B cell (primary cell): ENCODE data around the gene MEIOB. TPM values are rescaled to one million over a fixed set of nuclear protein-coding genes. Genes with fewer than 3 reads are reported as not detected.

Experiments
- ATAC-seq: fragments of 200-7000 bp; cut with Tn5 transposase; one replicate; pipeline ENCODE4 v1.10.0; 2021; ENCODE audit warnings: low read depth, mild to moderate bottlenecking, moderate number of reproducible peaks, moderate library complexity
- CTCF ChIA-PET: fragments of 350-600 bp; sonication (Branson Sonifier 250); formaldehyde crosslinking; loops from one replicate; lab custom pipeline; 2021; ENCODE audit warnings: antibody characterized with exemption, inconsistent platforms; lab: Charles Lee
- POLR2A ChIA-PET: fragments of 350-600 bp; sonication (Branson Sonifier 250); formaldehyde crosslinking; loops from one replicate; lab custom pipeline; 2021; ENCODE audit warnings: antibody characterized with exemption; lab: Charles Lee
- DNase-seq: peaks from one replicate; pipeline ENCODE4 v3.0.0; 2013
- H2AFZ ChIP-seq: 2 replicates; pipeline ENCODE4 v1.6.1; 2012; ENCODE audit warnings: mild to moderate bottlenecking, low read depth, low read length; ENCODE audit not compliant: insufficient read depth, poor library complexity, severe bottlenecking
- H3K27ac ChIP-seq, 2 donors: 1 replicate in 1 of 2; 2 replicates in 1 of 2; pipeline ENCODE4 v1.5.1; 2012 to 2013; ENCODE audit warnings: low read length in 2 of 2, mild to moderate bottlenecking in 2 of 2, moderate library complexity in 1 of 2
- H3K27me3 ChIP-seq, 4 experiments: fragments of 200-600 bp in 1 of 4; sonication (generic) in 1 of 4; replicated peaks in 1 of 4; 1 replicate in 2 of 4; 2 replicates in 2 of 4; pipeline versions ENCODE4 v1.6.1 to v1.7.0; 2013 to 2016; ENCODE audit warnings: low read length in 3 of 4, mild to moderate bottlenecking in 2 of 4, mixed read lengths in 1 of 4, moderate library complexity in 1 of 4; ENCODE audit not compliant: insufficient read depth in 4 of 4, control insufficient read depth in 3 of 4; ENCODE audit errors: control extremely low read depth in 1 of 4
- H3K36me3 ChIP-seq, 2 experiments: replicated peaks in 1 of 2; 1 replicate in 1 of 2; 2 replicates in 1 of 2; pipeline versions ENCODE4 v1.6.1 to v1.7.1; 2013; ENCODE audit warnings: low read length in 1 of 2; ENCODE audit not compliant: insufficient read depth in 2 of 2, control insufficient read depth in 1 of 2; ENCODE audit errors: control extremely low read depth in 1 of 2, extremely low read depth in 1 of 2
- H3K4me1 ChIP-seq, 2 donors: fragments of 200-600 bp in 1 of 2; sonication (generic) in 1 of 2; 1 replicate in 1 of 2; 2 replicates in 1 of 2; pipeline versions ENCODE4 v1.5.1 to v1.6.1; 2013 to 2017; ENCODE audit warnings: low read length in 2 of 2; ENCODE audit not compliant: control insufficient read depth in 2 of 2, insufficient read depth in 2 of 2
- H3K4me2 ChIP-seq: replicated peaks from 2 replicates; pipeline ENCODE3; 2012; ENCODE audit warnings: mild to moderate bottlenecking, low read depth, low read length; ENCODE audit not compliant: poor library complexity, severe bottlenecking
- H3K4me3 ChIP-seq, 5 experiments: fragments of 200-600 bp in 1 of 5; sonication (generic) in 1 of 5; 1 replicate in 3 of 5; 2 replicates in 2 of 5; pipeline versions ENCODE4 v1.5.1 to v1.7.0; 2011 to 2016; ENCODE audit warnings: low read length in 4 of 5, mild to moderate bottlenecking in 4 of 5, low read depth in 2 of 5, control low read depth in 1 of 5, moderate library complexity in 1 of 5; ENCODE audit not compliant: insufficient read depth in 1 of 5; ENCODE audit errors: control extremely low read depth in 1 of 5, extremely low read depth in 1 of 5
- H3K79me2 ChIP-seq: fragments of 200-600 bp; sonication (generic); one replicate; pipeline ENCODE4 v1.6.0; 2016; ENCODE audit warnings: low read length; ENCODE audit not compliant: control insufficient read depth, insufficient read depth
- H3K9ac ChIP-seq: fragments of 200-600 bp; sonication (generic); 2 replicates; pipeline ENCODE4 v1.6.1; 2017; ENCODE audit warnings: mild to moderate bottlenecking, low read length, moderate library complexity
- H3K9me3 ChIP-seq, 3 donors: one replicate each; pipeline versions ENCODE4 v1.6.1 to v1.7.1; 2013; ENCODE audit warnings: low read length in 2 of 3; ENCODE audit not compliant: control insufficient read depth in 2 of 3, insufficient read depth in 1 of 3; ENCODE audit errors: control extremely low read depth in 1 of 3
- H4K20me1 ChIP-seq: 2 replicates; pipeline ENCODE4 v1.6.0; 2012; ENCODE audit warnings: mild to moderate bottlenecking, low read length; ENCODE audit not compliant: insufficient read depth, control insufficient read depth, poor library complexity, severe bottlenecking
- H3K27ac Mint-ChIP-seq: one replicate; pipeline ENCODE4 v1.8.0; 2021; ENCODE audit warnings: mixed read lengths
- H3K27me3 Mint-ChIP-seq: one replicate; pipeline ENCODE4 v1.8.0; 2021; ENCODE audit warnings: mixed read lengths
- H3K4me1 Mint-ChIP-seq: one replicate; pipeline ENCODE4 v1.8.0; 2021; ENCODE audit warnings: mixed read lengths
- H3K4me3 Mint-ChIP-seq: one replicate; pipeline ENCODE4 v1.8.0; 2021; ENCODE audit warnings: mixed read lengths
- H3K9me3 Mint-ChIP-seq: one replicate; pipeline ENCODE4 v1.8.0; 2022; ENCODE audit warnings: mixed read lengths; ENCODE audit not compliant: insufficient read depth
- EZH2 ChIP-seq: IDR thresholded peaks from 2 replicates; pipeline ENCODE4 v1.6.1; 2012; ENCODE audit warnings: borderline replicate concordance, low read depth, mild to moderate bottlenecking, moderate library complexity, low read length; ENCODE audit not compliant: insufficient read depth, poor library complexity, severe bottlenecking
- WGBS: methylation state at CpG from one replicate; pipeline ENCODE4 v1.1.5; 2013; ENCODE audit warnings: missing lambda C conversion rate; ENCODE audit not compliant: insufficient coverage; 5-methylcytosine and 5-hydroxymethylcytosine counted together
- intact Hi-C: fragments of 100-400 bp; cut with micrococcal nuclease; formaldehyde crosslinking; loops from one replicate; pipeline ENCODE4 v1.10.0; 2022
- polyA plus RNA-seq: library from polyadenylated mRNA; depleted of rRNA; stranded (reverse); fragments of >200 nt; gene quantifications from 2 replicates; pipeline ENCODE4 v1.2.3, GENCODE V29; 2012
- total RNA-seq, 2 donors: library from RNA; stranded (reverse); fragments of 120-200 nt in 1 of 2; gene quantifications; 1 replicate in 1 of 2; 2 replicates in 1 of 2; pipeline versions ENCODE4 v1.2.3 to v1.2.4, GENCODE V29; 2013 to 2022
- TF ChIP-seq, protein P1 (sequence below): fragments of 200-600 bp; IDR thresholded peaks from one replicate; pipeline ENCODE4 v1.8.0; 2022; ENCODE audit warnings: antibody characterized with exemption, mild to moderate bottlenecking

The MEIOB gene
- total and polyA plus RNA-seq, 2 donors (not counting 1 experiment from before 2014, with no cell fraction given) = not detected

DNA sequence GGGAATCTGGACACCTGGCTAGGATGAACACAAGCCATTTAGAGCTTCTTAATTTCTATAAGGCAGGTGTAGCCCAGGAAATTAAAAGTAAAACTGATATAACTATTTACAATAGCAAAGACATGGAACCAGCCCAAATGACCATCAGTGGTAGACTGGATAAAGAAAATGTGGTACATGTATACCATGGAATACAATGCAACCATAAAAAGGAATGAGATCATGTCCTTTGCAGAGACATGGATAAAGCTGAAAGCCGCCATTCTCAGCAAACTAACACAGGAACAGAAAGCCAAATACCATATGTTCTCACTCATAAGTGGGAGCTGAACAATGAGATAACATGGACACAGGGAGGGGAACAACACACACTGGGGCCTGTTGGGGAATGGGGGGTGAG is 25.5 kb downstream of the MEIOB start:
- POLR2A ChIA-PET = interaction anchor here (0.6 kb wide), 1 partner anchor 595 kb away, joined by 3 read pairs; no protein-coding TSS in a partner anchor

DNA sequence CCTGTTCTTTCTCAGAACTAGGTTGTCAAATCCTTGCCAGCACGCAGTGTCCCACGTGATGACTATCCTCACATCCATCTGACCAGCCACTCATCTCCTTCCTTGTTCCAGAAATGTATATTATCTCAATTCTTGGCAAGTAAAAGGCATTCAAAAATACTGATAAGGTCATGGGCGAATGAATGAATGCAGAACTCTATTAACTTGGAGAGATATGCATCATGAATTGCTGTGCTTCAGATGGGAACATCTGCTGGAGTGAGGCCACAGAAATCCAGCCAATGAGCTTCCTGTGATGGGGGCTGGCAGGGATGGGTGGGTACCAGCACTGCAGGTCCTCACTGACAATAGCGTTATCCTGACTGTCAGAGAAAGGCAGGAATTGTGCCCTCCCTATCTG is 26.0 kb downstream of the MEIOB start:
- DNase-seq (no peak), ATAC-seq (no peak)
- Mint-ChIP-seq H3K9me3 (no peaks in the 10 kb centered on the region), H3K4me3 (no peak overlapping the region), H3K27ac (no peak overlapping the region), H3K4me1 (no peaks in the 10 kb centered on the region), H3K27me3 (peaks cover 18% of the 10 kb centered on the region)
- Histone ChIP-seq H3K9ac (no peak overlapping the region), H3K4me1 (no peaks in the 10 kb centered on the region), H3K79me2 (no peaks in the 10 kb centered on the region), H3K36me3 (no peaks in the 10 kb centered on the region), H3K4me3 (no peak overlapping the region), H3K9me3 (no peaks in the 10 kb centered on the region), H3K27ac (no peak overlapping the region), H3K4me2 (no peak overlapping the region), H4K20me1 (no peaks in the 10 kb centered on the region), H3K27me3 (peaks cover 0 to 4% (median 1%) of the 10 kb centered on the region in 4 experiments), H2AFZ (no peak overlapping the region)
- intact Hi-C loops = no loop called here
- POLR2A ChIA-PET = interaction anchor here (0.6 kb wide), 1 partner anchor 594 kb away, joined by 3 read pairs; no protein-coding TSS in a partner anchor
- TF ChIP-seq, protein P1, sequence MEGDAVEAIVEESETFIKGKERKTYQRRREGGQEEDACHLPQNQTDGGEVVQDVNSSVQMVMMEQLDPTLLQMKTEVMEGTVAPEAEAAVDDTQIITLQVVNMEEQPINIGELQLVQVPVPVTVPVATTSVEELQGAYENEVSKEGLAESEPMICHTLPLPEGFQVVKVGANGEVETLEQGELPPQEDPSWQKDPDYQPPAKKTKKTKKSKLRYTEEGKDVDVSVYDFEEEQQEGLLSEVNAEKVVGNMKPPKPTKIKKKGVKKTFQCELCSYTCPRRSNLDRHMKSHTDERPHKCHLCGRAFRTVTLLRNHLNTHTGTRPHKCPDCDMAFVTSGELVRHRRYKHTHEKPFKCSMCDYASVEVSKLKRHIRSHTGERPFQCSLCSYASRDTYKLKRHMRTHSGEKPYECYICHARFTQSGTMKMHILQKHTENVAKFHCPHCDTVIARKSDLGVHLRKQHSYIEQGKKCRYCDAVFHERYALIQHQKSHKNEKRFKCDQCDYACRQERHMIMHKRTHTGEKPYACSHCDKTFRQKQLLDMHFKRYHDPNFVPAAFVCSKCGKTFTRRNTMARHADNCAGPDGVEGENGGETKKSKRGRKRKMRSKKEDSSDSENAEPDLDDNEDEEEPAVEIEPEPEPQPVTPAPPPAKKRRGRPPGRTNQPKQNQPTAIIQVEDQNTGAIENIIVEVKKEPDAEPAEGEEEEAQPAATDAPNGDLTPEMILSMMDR = no peak
- TF ChIP-seq EZH2 = no peak
- CTCF ChIA-PET = no interaction called here
- WGBS = 88% methylated on average over 2 of the region's 4 CpGs

More for the DNA sequence above, 25.5 kb downstream of the MEIOB start:
- Mint-ChIP-seq H3K9me3 (no peaks in the 10 kb centered on the region), H3K4me3 (no peak overlapping the region), H3K27ac (no peak overlapping the region), H3K4me1 (no peaks in the 10 kb centered on the region), H3K27me3 (peaks cover 22% of the 10 kb centered on the region)
- ATAC-seq (no peak), DNase-seq (no peak)
- no peak overlapping the region for H3K4me2 ChIP-seq
- no peaks in the 10 kb centered on the region for H3K4me1 ChIP-seq
- CTCF ChIA-PET = no interaction called here
- H3K27ac ChIP-seq = no peak overlapping the region
- no peak for TF ChIP-seq EZH2
- TF ChIP-seq, protein P1 = no peak
- no peaks in the 10 kb centered on the region for H3K79me2 ChIP-seq
- H3K9ac ChIP-seq = no peak overlapping the region
- H3K4me3 ChIP-seq = no peak overlapping the region
- no peak overlapping the region for H2AFZ ChIP-seq
- intact Hi-C loops = no loop called here
- no peaks in the 10 kb centered on the region for H4K20me1 ChIP-seq
- no peaks in the 10 kb centered on the region for H3K36me3 ChIP-seq
- no peaks in the 10 kb centered on the region for H3K9me3 ChIP-seq
- H3K27me3 ChIP-seq = peaks cover 0 to 4% (median 1%) of the 10 kb centered on the region in 4 experiments
- whole genome bisulfite sequencing = no CpG with 5 or more reads among the region's 1 CpG
